ENCODE data around the gene HOXC6. TPM values are rescaled to one million over a fixed set of nuclear protein-coding genes. Genes with fewer than 3 reads are reported as not detected.

Gene HOXC6
- polyA plus RNA-seq, 3 donors: not detected

GRCh38 chr12:54068418-54069070, 40.3 kb downstream of the HOXC6 start:
- Histone ChIP-seq H3K27ac (ENCODE audit: low read depth in 1 of 2, low read length in 2 of 2) (no peak overlapping the region), H3K79me2 (ENCODE audit: insufficient read depth, low read length) (no peaks in the 10 kb centered on the region), H3K9me3 (replicated peaks in 1 of 2; ENCODE audit: control insufficient read depth in 1 of 2, insufficient read depth in 1 of 2, low read length in 2 of 2) (no peaks in the 10 kb centered on the region), H4K20me1 (ENCODE audit: insufficient read depth, low read length) (no peaks in the 10 kb centered on the region), H3K4me1 (ENCODE audit: control insufficient read depth in 1 of 2, insufficient read depth in 2 of 2, low read length in 2 of 2) (no peaks in the 10 kb centered on the region), H3K4me3 (replicated peaks in 1 of 3; ENCODE audit: low read depth in 2 of 3, low read length in 3 of 3) (no peak overlapping the region), H3K4me2 (replicated peaks; ENCODE audit: extremely low read depth, low read length, poor library complexity, severe bottlenecking) (no peak overlapping the region), H3K36me3 (replicated peaks in 1 of 2; ENCODE audit: control insufficient read depth in 1 of 2, insufficient read depth in 2 of 2, low read length in 2 of 2) (no peaks in the 10 kb centered on the region), H3K9ac (ENCODE audit: insufficient read depth, low read length, poor library complexity, severe bottlenecking) (no peak overlapping the region), H2AFZ (ENCODE audit: insufficient read depth, low read depth, low read length, poor library complexity, severe bottlenecking) (no peak overlapping the region), H3K27me3 (ENCODE audit: control insufficient read depth in 2 of 2, insufficient read depth in 2 of 2, low read length in 2 of 2) (peaks cover 45 to 56% of the 10 kb centered on the region in 2 donors)
- intact Hi-C loops (cut with micrococcal nuclease): no loop called here
- Mint-ChIP-seq H3K27ac (no peak overlapping the region), H3K36me3 (no peaks in the 10 kb centered on the region), H3K27me3 (ENCODE audit: low read depth in 3 of 3) (peaks cover 48 to 51% (median 49%) of the 10 kb centered on the region in 3 donors), H3K4me1 (no peaks in the 10 kb centered on the region), H3K4me3 (no peak overlapping the region), H3K9me3 (no peaks in the 10 kb centered on the region)
- TF ChIP-seq, protein P1, sequence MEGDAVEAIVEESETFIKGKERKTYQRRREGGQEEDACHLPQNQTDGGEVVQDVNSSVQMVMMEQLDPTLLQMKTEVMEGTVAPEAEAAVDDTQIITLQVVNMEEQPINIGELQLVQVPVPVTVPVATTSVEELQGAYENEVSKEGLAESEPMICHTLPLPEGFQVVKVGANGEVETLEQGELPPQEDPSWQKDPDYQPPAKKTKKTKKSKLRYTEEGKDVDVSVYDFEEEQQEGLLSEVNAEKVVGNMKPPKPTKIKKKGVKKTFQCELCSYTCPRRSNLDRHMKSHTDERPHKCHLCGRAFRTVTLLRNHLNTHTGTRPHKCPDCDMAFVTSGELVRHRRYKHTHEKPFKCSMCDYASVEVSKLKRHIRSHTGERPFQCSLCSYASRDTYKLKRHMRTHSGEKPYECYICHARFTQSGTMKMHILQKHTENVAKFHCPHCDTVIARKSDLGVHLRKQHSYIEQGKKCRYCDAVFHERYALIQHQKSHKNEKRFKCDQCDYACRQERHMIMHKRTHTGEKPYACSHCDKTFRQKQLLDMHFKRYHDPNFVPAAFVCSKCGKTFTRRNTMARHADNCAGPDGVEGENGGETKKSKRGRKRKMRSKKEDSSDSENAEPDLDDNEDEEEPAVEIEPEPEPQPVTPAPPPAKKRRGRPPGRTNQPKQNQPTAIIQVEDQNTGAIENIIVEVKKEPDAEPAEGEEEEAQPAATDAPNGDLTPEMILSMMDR (IDR thresholded peaks at IDR 0.05): no peak
- DNase-seq: no peak
- 90% methylated on average over 2 of the region's 4 CpGs for WGBS (ENCODE audit: insufficient coverage)

DNA sequence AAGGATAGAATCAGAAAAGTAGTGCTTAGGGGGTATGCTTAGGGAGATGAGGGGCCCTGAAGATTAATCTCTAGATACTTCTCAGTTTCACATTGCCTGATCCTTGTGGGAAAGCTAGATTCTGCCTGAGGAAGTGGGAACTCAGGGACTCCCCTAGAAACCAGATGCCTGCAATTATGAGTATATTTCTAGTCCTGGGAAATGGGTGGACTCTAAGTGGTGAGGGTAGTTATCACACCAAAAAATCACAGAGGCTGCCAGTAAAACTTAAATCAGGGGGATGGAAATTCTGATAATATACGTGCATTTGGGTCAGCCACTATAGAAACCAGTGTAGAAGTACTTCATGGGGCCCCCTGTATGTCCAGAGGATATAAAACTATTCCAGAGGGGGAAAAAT, 43.7 kb downstream of the HOXC6 start:
- H3K27me3 ChIP-seq (ENCODE audit: control insufficient read depth in 2 of 2, insufficient read depth in 2 of 2, low read length in 2 of 2): peaks cover 35 to 44% of the 10 kb centered on the region in 2 donors

More for the DNA sequence above, 43.7 kb downstream of the HOXC6 start:
- no peaks in the 10 kb centered on the region for H3K9me3 Mint-ChIP-seq
- Histone ChIP-seq H3K36me3 (replicated peaks in 1 of 2; ENCODE audit: control insufficient read depth in 1 of 2, insufficient read depth in 2 of 2, low read length in 2 of 2) (no peaks in the 10 kb centered on the region), H3K9me3 (replicated peaks in 1 of 2; ENCODE audit: control insufficient read depth in 1 of 2, insufficient read depth in 1 of 2, low read length in 2 of 2) (no peaks in the 10 kb centered on the region), H3K9ac (ENCODE audit: insufficient read depth, low read length, poor library complexity, severe bottlenecking) (no peak overlapping the region), H3K4me2 (replicated peaks; ENCODE audit: extremely low read depth, low read length, poor library complexity, severe bottlenecking) (no peak overlapping the region), H3K79me2 (ENCODE audit: insufficient read depth, low read length) (no peaks in the 10 kb centered on the region), H3K4me1 (ENCODE audit: control insufficient read depth in 1 of 2, insufficient read depth in 2 of 2, low read length in 2 of 2) (no peaks in the 10 kb centered on the region), H3K27ac (ENCODE audit: low read depth in 1 of 2, low read length in 2 of 2) (no peak overlapping the region), H3K4me3 (replicated peaks in 1 of 3; ENCODE audit: low read depth in 2 of 3, low read length in 3 of 3) (no peak overlapping the region), H4K20me1 (ENCODE audit: insufficient read depth, low read length) (no peaks in the 10 kb centered on the region), H2AFZ (ENCODE audit: insufficient read depth, low read depth, low read length, poor library complexity, severe bottlenecking) (no peak overlapping the region)
- intact Hi-C loops (cut with micrococcal nuclease): no loop called here
- WGBS (ENCODE audit: insufficient coverage): no CpG with 5 or more reads among the region's 1 CpG
- TF ChIP-seq, protein P1 (IDR thresholded peaks at IDR 0.05): no peak
- DNase-seq: no peak
- H3K36me3 Mint-ChIP-seq: no peaks in the 10 kb centered on the region
- peaks cover 41 to 45% (median 43%) of the 10 kb centered on the region in 3 donors for H3K27me3 Mint-ChIP-seq (ENCODE audit: low read depth in 3 of 3)
- H3K27ac Mint-ChIP-seq: no peak overlapping the region
- no peak overlapping the region for H3K4me3 Mint-ChIP-seq
- H3K4me1 Mint-ChIP-seq: no peaks in the 10 kb centered on the region

Data from CD14-positive monocyte (primary cell).